Uterus (tissue), 2 donors: ENCODE results near the gene AK5.

Experiments used
- POLR2A ChIP-seq, 2 donors: fragments of 450-650 bp; IDR thresholded peaks; one replicate each; pipeline ENCODE4 v1.6.1; 2016; ENCODE audit warnings: antibody characterized with exemption in 2 of 2, mild to moderate bottlenecking in 1 of 2, moderate library complexity in 1 of 2
- TF ChIP-seq, protein P1 (sequence below), 4 experiments: fragments of 200-600 bp in 2 of 4; fragments of 450-650 bp in 2 of 4; sonication (generic) in 2 of 4; IDR thresholded peaks; one replicate each; pipeline ENCODE4 v1.5.1; 2016 to 2019; ENCODE audit warnings: antibody characterized with exemption in 4 of 4, mild to moderate bottlenecking in 2 of 4, moderate library complexity in 1 of 4

DNA sequence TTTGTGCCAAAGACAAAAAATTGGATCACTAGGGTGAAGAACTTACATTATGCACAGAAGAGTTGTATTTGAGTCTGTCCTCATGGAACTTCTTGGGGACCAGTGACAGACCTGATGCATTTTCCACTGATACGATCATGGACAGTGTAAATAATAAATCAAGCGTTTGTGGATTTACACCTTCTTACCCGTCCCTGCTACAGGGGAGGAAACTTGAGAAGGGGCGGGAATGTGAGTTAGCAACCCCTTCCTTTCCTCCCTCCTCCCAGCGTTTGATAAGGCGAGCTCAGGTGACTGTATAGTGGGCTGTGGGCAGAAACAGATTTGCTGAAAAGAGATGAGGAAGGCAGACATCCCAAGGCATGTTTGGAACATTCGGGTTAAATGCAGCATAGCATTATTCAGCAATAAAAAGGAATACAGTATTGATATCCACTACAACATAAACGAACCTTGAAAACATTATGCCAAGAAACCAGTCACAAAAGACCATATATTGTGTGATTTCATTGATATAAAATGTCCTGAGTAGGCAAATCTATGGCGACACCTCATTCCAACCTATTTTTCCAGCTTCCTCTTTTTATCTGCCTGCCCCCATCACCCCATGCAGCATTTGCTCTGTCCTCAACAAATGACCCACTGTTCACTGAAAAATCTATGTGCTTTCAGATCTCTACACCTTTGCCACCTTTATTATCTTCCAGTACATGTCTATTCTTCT is 271.9 kb downstream of the AK5 start:
- TF ChIP-seq, protein P1, sequence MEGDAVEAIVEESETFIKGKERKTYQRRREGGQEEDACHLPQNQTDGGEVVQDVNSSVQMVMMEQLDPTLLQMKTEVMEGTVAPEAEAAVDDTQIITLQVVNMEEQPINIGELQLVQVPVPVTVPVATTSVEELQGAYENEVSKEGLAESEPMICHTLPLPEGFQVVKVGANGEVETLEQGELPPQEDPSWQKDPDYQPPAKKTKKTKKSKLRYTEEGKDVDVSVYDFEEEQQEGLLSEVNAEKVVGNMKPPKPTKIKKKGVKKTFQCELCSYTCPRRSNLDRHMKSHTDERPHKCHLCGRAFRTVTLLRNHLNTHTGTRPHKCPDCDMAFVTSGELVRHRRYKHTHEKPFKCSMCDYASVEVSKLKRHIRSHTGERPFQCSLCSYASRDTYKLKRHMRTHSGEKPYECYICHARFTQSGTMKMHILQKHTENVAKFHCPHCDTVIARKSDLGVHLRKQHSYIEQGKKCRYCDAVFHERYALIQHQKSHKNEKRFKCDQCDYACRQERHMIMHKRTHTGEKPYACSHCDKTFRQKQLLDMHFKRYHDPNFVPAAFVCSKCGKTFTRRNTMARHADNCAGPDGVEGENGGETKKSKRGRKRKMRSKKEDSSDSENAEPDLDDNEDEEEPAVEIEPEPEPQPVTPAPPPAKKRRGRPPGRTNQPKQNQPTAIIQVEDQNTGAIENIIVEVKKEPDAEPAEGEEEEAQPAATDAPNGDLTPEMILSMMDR (IDR thresholded peaks at IDR 0.05): no peak
- TF ChIP-seq POLR2A (IDR thresholded peaks at IDR 0.05): no peak
